Stimulated activated naive B cell treated with anti-CD40 and anti-IgM and Interleukin-4, amounts not matched to agents 10 μg/mL and 1 μg/mL and 100 μg/mL, for 72 hours (primary cell): ENCODE results near the gene GULP1.

ENCODE experiments used
- ATAC-seq, 2 donors: fragments of 150-1000 bp; cut with Tn5 transposase; replicated peaks; 2 replicates each; pipeline ENCODE4 v1.10.0; 2021; ENCODE audit warnings: moderate library complexity in 1 of 2
- DNase-seq: peaks from one replicate; pipeline ENCODE4 v3.0.0; 2021
- H3K27ac Mint-ChIP-seq: one replicate; pipeline ENCODE4 v1.8.0; 2022; ENCODE audit warnings: mild to moderate bottlenecking, mixed read lengths
- H3K27me3 Mint-ChIP-seq, 2 donors: one replicate each; pipeline ENCODE4 v1.8.0; 2022; ENCODE audit warnings: mixed read lengths in 2 of 2
- H3K36me3 Mint-ChIP-seq, 2 donors: one replicate each; pipeline ENCODE4 v1.8.0; 2022; ENCODE audit warnings: mixed read lengths in 2 of 2, mild to moderate bottlenecking in 1 of 2
- H3K4me1 Mint-ChIP-seq, 2 donors: one replicate each; pipeline ENCODE4 v1.8.0; 2022; ENCODE audit warnings: mixed read lengths in 2 of 2, mild to moderate bottlenecking in 1 of 2
- H3K4me3 Mint-ChIP-seq, 2 donors: one replicate each; pipeline ENCODE4 v1.8.0; 2022; ENCODE audit warnings: mild to moderate bottlenecking in 2 of 2, mixed read lengths in 2 of 2, moderate library complexity in 1 of 2
- H3K9me3 Mint-ChIP-seq, 2 donors: one replicate each; pipeline ENCODE4 v1.8.0; 2022; ENCODE audit warnings: mixed read lengths in 2 of 2, mild to moderate bottlenecking in 1 of 2

The GULP1 gene

DNA sequence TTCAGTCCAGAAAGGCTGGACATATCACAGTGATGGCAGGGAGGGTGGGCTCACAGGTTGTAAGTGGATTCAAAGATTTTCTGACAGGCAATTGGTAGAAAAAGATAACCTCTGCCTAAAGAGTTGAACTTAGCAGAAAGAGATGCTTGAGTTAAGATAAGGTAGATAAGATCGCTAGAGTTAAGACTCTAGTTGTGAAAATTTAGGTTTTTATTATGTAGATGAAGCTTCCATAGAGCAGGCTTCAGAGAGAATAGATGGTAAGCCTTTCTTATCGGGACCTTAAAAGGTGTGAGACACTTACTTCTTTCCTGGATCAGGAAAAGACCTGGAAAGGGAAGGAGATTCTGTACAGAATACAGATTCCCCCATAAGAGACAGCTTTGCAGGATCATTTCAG, 134.4 kb downstream of the GULP1 start:
- no peaks in the 10 kb centered on the region for H3K36me3 Mint-ChIP-seq
- H3K4me1 Mint-ChIP-seq, result no peaks in the 10 kb centered on the region
- H3K9me3 Mint-ChIP-seq, result peaks cover 0 to 2% of the 10 kb centered on the region in 2 donors
- DNase-seq (no peak), ATAC-seq (no peak)
- H3K4me3 Mint-ChIP-seq, result no peak overlapping the region
- no peak overlapping the region for H3K27ac Mint-ChIP-seq
- H3K27me3 Mint-ChIP-seq, result no peaks in the 10 kb centered on the region

DNA sequence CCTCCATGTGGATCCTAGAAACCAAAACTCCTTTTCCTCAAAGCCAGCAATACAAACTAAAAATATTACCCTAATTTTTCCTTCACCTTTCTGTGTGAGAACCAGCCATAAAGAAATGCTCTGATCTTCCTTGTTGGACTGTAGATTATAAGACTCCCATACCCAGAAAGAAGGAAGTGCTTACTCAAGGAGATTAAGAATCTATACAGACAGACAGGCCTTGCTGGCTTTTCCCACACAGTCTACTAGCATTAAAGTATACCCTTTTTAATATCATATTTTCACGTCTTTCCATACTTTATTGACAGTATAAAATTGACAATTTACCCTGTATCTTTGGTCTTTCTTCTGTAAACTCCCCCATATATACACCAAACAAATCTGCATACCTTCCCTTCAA, 139.0 kb downstream of the GULP1 start:
- ATAC-seq (no peak), DNase-seq (no peak)
- Mint-ChIP-seq H3K27ac (no peak overlapping the region), H3K9me3 (peaks cover 0 to 2% of the 10 kb centered on the region in 2 donors), H3K36me3 (no peaks in the 10 kb centered on the region), H3K4me1 (no peaks in the 10 kb centered on the region), H3K27me3 (no peaks in the 10 kb centered on the region), H3K4me3 (no peak overlapping the region)

DNA sequence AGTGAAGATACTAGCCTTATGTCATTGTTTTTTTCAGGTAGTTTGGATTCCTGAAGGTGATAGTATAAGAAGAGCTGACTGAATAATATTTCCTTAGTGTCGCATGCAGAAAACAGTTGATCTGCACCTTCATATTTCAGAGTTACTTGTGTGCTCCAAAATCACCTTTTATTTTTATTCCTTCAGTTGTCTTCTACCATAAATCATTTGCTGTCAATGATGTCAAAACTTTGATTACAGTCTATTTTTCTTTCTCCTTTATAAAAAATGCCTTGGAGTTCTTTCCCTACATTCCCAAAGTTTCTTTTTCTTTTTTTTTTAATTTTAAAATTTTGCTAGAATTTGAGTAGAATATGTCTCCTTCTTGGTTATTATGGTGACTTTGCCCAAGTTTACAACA, 142.3 kb downstream of the GULP1 start:
- Mint-ChIP-seq H3K27me3 (no peaks in the 10 kb centered on the region), H3K4me1 (no peaks in the 10 kb centered on the region), H3K27ac (no peak overlapping the region), H3K36me3 (no peaks in the 10 kb centered on the region), H3K9me3 (peaks cover 4 to 5% of the 10 kb centered on the region in 2 donors), H3K4me3 (no peak overlapping the region)
- DNase-seq (no peak), ATAC-seq (no peak)

DNA sequence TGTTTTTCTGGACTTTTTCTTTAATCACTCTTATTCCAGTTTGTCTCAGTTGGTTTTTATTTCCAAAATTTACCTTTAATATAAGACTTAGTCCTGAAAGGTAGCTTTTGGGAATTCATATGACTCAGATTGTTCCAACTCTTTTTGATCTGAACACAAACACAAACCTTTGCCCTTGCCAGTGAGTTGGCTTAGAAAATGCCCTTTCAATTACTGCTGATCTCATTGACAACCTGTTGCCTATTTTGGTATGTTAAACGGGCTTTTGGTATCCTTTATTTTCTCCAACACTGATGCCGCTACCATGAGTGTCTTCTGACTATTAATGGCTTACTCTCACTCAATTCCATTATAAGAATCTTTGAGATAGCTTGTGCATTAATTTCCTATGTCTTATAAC, 143.4 kb downstream of the GULP1 start:
- H3K4me1 Mint-ChIP-seq, result no peaks in the 10 kb centered on the region
- DNase-seq (no peak), ATAC-seq (no peak)
- H3K27me3 Mint-ChIP-seq, result no peaks in the 10 kb centered on the region
- peaks cover 4 to 10% of the 10 kb centered on the region in 2 donors for H3K9me3 Mint-ChIP-seq
- no peak overlapping the region for H3K27ac Mint-ChIP-seq
- no peak overlapping the region for H3K4me3 Mint-ChIP-seq
- no peaks in the 10 kb centered on the region for H3K36me3 Mint-ChIP-seq

DNA sequence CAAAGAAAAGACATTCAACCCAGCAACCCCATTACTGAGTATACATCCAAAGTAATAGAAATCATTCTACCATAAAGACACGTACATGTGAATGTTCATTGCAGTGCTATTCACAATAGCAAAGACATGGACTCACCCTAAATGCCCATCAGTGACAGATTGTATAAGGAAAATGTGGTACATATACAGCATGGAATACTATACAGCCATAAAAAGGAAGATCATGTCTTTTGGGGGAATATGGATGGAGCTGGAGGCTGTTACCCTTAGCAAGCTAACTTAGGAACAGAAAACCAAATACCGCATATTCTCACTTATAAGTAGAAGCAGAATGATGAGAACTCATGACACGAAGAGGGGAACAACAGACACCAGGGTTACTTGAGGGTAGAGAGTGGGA, 145.9 kb downstream of the GULP1 start:
- no peak overlapping the region for H3K27ac Mint-ChIP-seq
- DNase-seq, result no peak
- no peak overlapping the region for H3K4me3 Mint-ChIP-seq
- H3K36me3 Mint-ChIP-seq, result no peaks in the 10 kb centered on the region
- H3K27me3 Mint-ChIP-seq, result no peaks in the 10 kb centered on the region
- no peak for ATAC-seq
- H3K9me3 Mint-ChIP-seq, result peaks cover 4 to 10% of the 10 kb centered on the region in 2 donors
- no peaks in the 10 kb centered on the region for H3K4me1 Mint-ChIP-seq

GRCh38 chr2:188439986-188440385, 148.3 kb downstream of the GULP1 start:
- H3K36me3 Mint-ChIP-seq, result no peaks in the 10 kb centered on the region
- no peaks in the 10 kb centered on the region for H3K27me3 Mint-ChIP-seq
- DNase-seq (no peak), ATAC-seq (no peak)
- H3K4me3 Mint-ChIP-seq, result no peak overlapping the region
- H3K9me3 Mint-ChIP-seq, result peaks cover 4 to 10% of the 10 kb centered on the region in 2 donors
- no peaks in the 10 kb centered on the region for H3K4me1 Mint-ChIP-seq
- H3K27ac Mint-ChIP-seq, result no peak overlapping the region

DNA sequence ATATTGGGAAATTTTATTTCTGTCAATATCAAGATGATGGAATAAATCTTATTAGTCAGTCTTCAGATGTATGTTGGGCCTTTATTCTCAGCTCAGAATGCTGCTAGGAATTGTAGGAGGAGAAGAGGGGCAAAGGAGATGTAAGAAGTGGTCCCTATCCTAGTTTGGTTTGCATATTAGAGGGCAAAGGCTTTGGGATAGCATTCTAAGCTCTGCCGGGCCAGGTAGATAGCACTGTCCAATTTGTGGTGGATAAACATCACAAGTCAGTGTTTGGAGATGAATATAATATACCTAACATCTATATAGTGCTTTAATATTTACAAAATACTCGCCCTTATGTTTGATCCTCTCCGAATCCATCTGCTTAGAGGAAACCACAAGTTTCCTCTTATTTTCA, 149.2 kb downstream of the GULP1 start:
- Mint-ChIP-seq H3K4me3 (no peak overlapping the region), H3K27me3 (no peaks in the 10 kb centered on the region)

GRCh38 chr2:188441288-188441947, 149.7 kb downstream of the GULP1 start:
- Mint-ChIP-seq H3K4me1 (no peaks in the 10 kb centered on the region), H3K9me3 (peaks cover 4 to 10% of the 10 kb centered on the region in 2 donors), H3K4me3 (no peak overlapping the region), H3K36me3 (no peaks in the 10 kb centered on the region), H3K27me3 (no peaks in the 10 kb centered on the region), H3K27ac (no peak overlapping the region)
- DNase-seq, result no peak
- no peak for ATAC-seq

More for the DNA sequence above, 149.2 kb downstream of the GULP1 start:
- Mint-ChIP-seq H3K27ac (no peak overlapping the region), H3K36me3 (no peaks in the 10 kb centered on the region), H3K4me1 (no peaks in the 10 kb centered on the region), H3K9me3 (peaks cover 4 to 10% of the 10 kb centered on the region in 2 donors)
- no peak for ATAC-seq
- DNase-seq, result no peak

- DNase-seq (no peak), ATAC-seq (no peak)
- no peaks in the 10 kb centered on the region for H3K27me3 Mint-ChIP-seq
- H3K27ac Mint-ChIP-seq, result no peak overlapping the region
- no peaks in the 10 kb centered on the region for H3K4me1 Mint-ChIP-seq
- peaks cover 0 to 6% of the 10 kb centered on the region in 2 donors for H3K9me3 Mint-ChIP-seq
- no peak overlapping the region for H3K4me3 Mint-ChIP-seq
- H3K36me3 Mint-ChIP-seq, result no peaks in the 10 kb centered on the region
Observed at GRCh38 chr2:188443207-188443606, 151.5 kb downstream of the GULP1 start.

- peaks cover under 1 to 6% of the 10 kb centered on the region in 2 donors for H3K9me3 Mint-ChIP-seq
- no peak overlapping the region for H3K4me3 Mint-ChIP-seq
- ATAC-seq (no peak), DNase-seq (no peak)
- H3K4me1 Mint-ChIP-seq, result no peaks in the 10 kb centered on the region
- no peaks in the 10 kb centered on the region for H3K27me3 Mint-ChIP-seq
- H3K27ac Mint-ChIP-seq, result no peak overlapping the region
- no peaks in the 10 kb centered on the region for H3K36me3 Mint-ChIP-seq
Observed at GRCh38 chr2:188444106-188444835, 152.6 kb downstream of the GULP1 start.

DNA sequence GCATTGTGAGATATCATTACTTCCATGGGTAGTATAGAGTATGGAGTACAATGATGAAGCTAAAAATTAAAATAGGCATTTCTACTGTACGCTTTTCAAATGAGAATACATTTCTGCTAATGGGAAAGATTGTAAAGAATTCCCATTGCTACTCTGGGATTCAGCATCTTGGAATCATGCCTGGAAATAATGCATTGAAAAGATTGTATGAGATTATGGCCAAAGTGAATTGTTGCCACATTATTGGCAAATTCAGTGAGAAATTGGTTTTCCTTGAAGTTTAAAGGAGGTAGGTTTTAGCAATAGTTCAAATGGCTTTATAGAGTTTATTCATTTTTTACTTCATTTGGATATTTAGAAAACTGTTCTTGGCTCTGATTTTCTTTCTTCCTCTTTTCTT, 157.9 kb downstream of the GULP1 start:
- Mint-ChIP-seq H3K36me3 (no peaks in the 10 kb centered on the region), H3K9me3 (peaks cover 0 to 4% of the 10 kb centered on the region in 2 donors), H3K27ac (no peak overlapping the region), H3K27me3 (no peaks in the 10 kb centered on the region), H3K4me1 (no peaks in the 10 kb centered on the region), H3K4me3 (no peak overlapping the region)
- DNase-seq (no peak), ATAC-seq (no peak)

DNA sequence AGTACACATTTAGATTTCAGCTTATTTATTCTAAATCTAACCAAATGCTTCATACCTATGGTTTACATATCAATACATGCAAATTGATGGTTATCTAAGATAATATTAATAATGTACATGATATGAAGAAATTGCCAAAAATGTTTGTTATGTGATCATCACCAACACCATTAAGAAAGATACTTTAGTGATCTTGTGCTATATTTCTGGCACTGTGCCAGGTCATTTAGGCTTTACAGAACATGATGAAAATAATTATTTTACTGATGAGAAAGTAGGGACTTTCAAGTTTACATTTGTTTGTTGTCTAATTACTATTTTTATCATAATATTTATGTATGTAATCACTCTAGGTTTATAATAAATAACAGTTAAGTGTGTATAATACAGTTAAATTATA, 158.3 kb downstream of the GULP1 start:
- H3K27me3 Mint-ChIP-seq, result no peaks in the 10 kb centered on the region
- H3K36me3 Mint-ChIP-seq, result no peaks in the 10 kb centered on the region
- peaks cover 0 to 4% of the 10 kb centered on the region in 2 donors for H3K9me3 Mint-ChIP-seq
- H3K27ac Mint-ChIP-seq, result no peak overlapping the region
- ATAC-seq (no peak), DNase-seq (no peak)
- no peak overlapping the region for H3K4me3 Mint-ChIP-seq
- H3K4me1 Mint-ChIP-seq, result no peaks in the 10 kb centered on the region

GRCh38 chr2:188450732-188451483, 159.2 kb downstream of the GULP1 start:
- Mint-ChIP-seq H3K27me3 (no peaks in the 10 kb centered on the region), H3K4me3 (no peak overlapping the region), H3K27ac (no peak overlapping the region), H3K36me3 (no peaks in the 10 kb centered on the region), H3K4me1 (no peaks in the 10 kb centered on the region), H3K9me3 (peaks cover 0 to 4% of the 10 kb centered on the region in 2 donors)
- no peak for DNase-seq
- ATAC-seq, result no peak

DNA sequence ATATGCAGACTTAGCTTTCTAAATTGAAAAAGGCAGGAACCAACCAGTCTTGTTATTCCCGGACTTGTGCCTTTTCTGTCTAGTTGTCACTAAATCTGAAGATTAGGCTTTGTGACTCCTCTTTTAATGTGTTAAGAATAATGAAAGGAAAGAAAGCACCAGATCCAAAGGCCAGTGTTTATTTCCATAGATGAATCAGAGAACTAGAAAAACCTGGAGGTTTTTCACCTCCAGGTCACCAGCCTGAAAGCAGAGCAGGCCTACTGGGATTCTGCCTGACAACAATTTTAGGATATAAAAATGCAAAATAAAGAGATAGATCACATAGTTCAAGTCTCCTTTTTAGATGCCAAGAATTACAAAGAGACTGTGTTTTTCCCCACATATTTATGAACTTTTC, 160.4 kb downstream of the GULP1 start:
- Mint-ChIP-seq H3K4me1 (no peaks in the 10 kb centered on the region), H3K36me3 (no peaks in the 10 kb centered on the region), H3K9me3 (peaks cover 0 to 4% of the 10 kb centered on the region in 2 donors), H3K4me3 (no peak overlapping the region), H3K27me3 (no peaks in the 10 kb centered on the region), H3K27ac (no peak overlapping the region)
- DNase-seq, result no peak
- no peak for ATAC-seq
